ENCODE results near the gene ITM2B. TPM values are rescaled to one million over a fixed set of nuclear protein-coding genes. Genes with fewer than 3 reads are reported as not detected.
A peak's percentile ranks its signal among the peaks of the same experiment; 100 is the strongest.

The ITM2B gene
- total RNA-seq, 1 experiment from 2014 or later: 160 TPM

- DNase-seq (ENCODE audit: low spot score): no peak
Measured at GRCh38 chr13:48260970-48261369, 28.0 kb downstream of the ITM2B start.

- DNase-seq (ENCODE audit: low spot score): no peak
Measured at GRCh38 chr13:48263196-48263595, 30.2 kb downstream of the ITM2B start.

- no peak for DNase-seq (ENCODE audit: low spot score)
Measured at GRCh38 chr13:48264058-48264457, 31.1 kb downstream of the ITM2B start.

GRCh38 chr13:48265217-48265815 is 32.3 kb downstream of the ITM2B start:
- no peak for DNase-seq (ENCODE audit: low spot score)

- DNase-seq (ENCODE audit: low spot score): no peak
Measured at GRCh38 chr13:48266150-48266549, 33.1 kb downstream of the ITM2B start.

GRCh38 chr13:48266701-48267639 is 34.0 kb downstream of the ITM2B start:
- no peak for DNase-seq (ENCODE audit: low spot score)

- no peak for DNase-seq (ENCODE audit: low spot score)
Measured at GRCh38 chr13:48268019-48268418, 35.0 kb downstream of the ITM2B start.

GRCh38 chr13:48273346-48273745 is 40.3 kb downstream of the ITM2B start:
- no peak for DNase-seq (ENCODE audit: low spot score)

GRCh38 chr13:48275507-48275906 is 42.5 kb downstream of the ITM2B start:
- DNase-seq (ENCODE audit: low spot score): no peak

GRCh38 chr13:48278806-48279205 is 45.8 kb downstream of the ITM2B start:
- DNase-seq (ENCODE audit: low spot score): no peak

- no peak for DNase-seq (ENCODE audit: low spot score)
Measured at GRCh38 chr13:48281556-48281955, 48.5 kb downstream of the ITM2B start.

- DNase-seq (ENCODE audit: low spot score): no peak
Measured at GRCh38 chr13:48291730-48292129, 58.7 kb downstream of the ITM2B start.

GRCh38 chr13:48292650-48293049 is 59.6 kb downstream of the ITM2B start:
- no peak for DNase-seq (ENCODE audit: low spot score)

- no peak for DNase-seq (ENCODE audit: low spot score)
Measured at GRCh38 chr13:48294653-48295052, 61.6 kb downstream of the ITM2B start.

GRCh38 chr13:48295271-48295670 is 62.3 kb downstream of the ITM2B start:
- no peak for DNase-seq (ENCODE audit: low spot score)

- DNase-seq (ENCODE audit: low spot score): no peak
Measured at GRCh38 chr13:48296528-48296927, 63.5 kb downstream of the ITM2B start.

- no peak for DNase-seq (ENCODE audit: low spot score)
Measured at GRCh38 chr13:48297131-48297786, 64.3 kb downstream of the ITM2B start.

- DNase-seq (ENCODE audit: low spot score): no peak
Measured at GRCh38 chr13:48299591-48299990, 66.6 kb downstream of the ITM2B start.

- DNase-seq (ENCODE audit: low spot score): no peak
Measured at GRCh38 chr13:48302871-48303358, 69.9 kb downstream of the ITM2B start.

- DNase-seq (ENCODE audit: low spot score): peak; percentile 82
Measured at GRCh38 chr13:48303359-48304142, 70.5 kb downstream of the ITM2B start, which contains the start of gene RB1. Gene RB1, plus strand, starts transcription at chr13:48303751. Its CDS starts 162 bp downstream, at chr13:48303913.

- peak; percentile 45 for DNase-seq (ENCODE audit: low spot score)
Measured at GRCh38 chr13:48304143-48304876, 71.3 kb downstream of the ITM2B start.
